Tibial nerve (tissue), 4 donors: Measurements from ENCODE around the gene MIOX. TPM values are rescaled to one million over a fixed set of nuclear protein-coding genes. Genes with fewer than 3 reads are reported as not detected.
A peak's percentile ranks its signal among the peaks of the same experiment; 100 is the strongest.

Experiments
- DNase-seq, 2 donors: peaks; one replicate each; pipeline ENCODE4 v3.0.0-alpha.2; 2019; ENCODE audit warnings: low spot score in 2 of 2
- H3K27ac ChIP-seq, 4 donors: fragments of 200-600 bp; sonication (generic) in 3 of 4; one replicate each; pipeline ENCODE4 v1.5.1; 2017 to 2019; ENCODE audit warnings: mild to moderate bottlenecking in 1 of 4
- H3K27me3 ChIP-seq, 2 donors: fragments of 200-600 bp; sonication (generic) in 1 of 2; one replicate each; pipeline versions ENCODE4 v1.5.1 to v1.6.0; 2017 to 2019
- H3K36me3 ChIP-seq, 3 donors: fragments of 200-600 bp; sonication (generic); one replicate each; pipeline ENCODE4 v1.5.1; 2018 to 2019
- H3K4me1 ChIP-seq, 4 donors: fragments of 200-600 bp; sonication (generic) in 3 of 4; one replicate each; pipeline ENCODE4 v1.5.1; 2017 to 2019
- H3K4me3 ChIP-seq, 4 donors: fragments of 200-600 bp; sonication (generic) in 3 of 4; one replicate each; pipeline ENCODE4 v1.5.1; 2017 to 2019; ENCODE audit warnings: mild to moderate bottlenecking in 1 of 4, moderate library complexity in 1 of 4
- H3K9me3 ChIP-seq, 4 donors: fragments of 200-600 bp; sonication (generic) in 3 of 4; one replicate each; pipeline ENCODE4 v1.5.1; 2017 to 2019
- CTCF ChIP-seq, 5 experiments: fragments of 200-600 bp in 3 of 5; fragments of 450-650 bp in 2 of 5; sonication (generic) in 3 of 5; IDR thresholded peaks; one replicate each; pipeline ENCODE4 v1.5.1; 2016 to 2019; ENCODE audit warnings: antibody characterized with exemption in 5 of 5, mild to moderate bottlenecking in 3 of 5, moderate library complexity in 2 of 5
- EP300 ChIP-seq, 2 donors: sonication (generic); formaldehyde crosslinking; IDR thresholded peaks; one replicate each; pipeline ENCODE4 v1.6.1; 2017; ENCODE audit warnings: antibody characterized with exemption in 2 of 2, mild to moderate bottlenecking in 1 of 2
- POLR2A ChIP-seq, 2 donors: fragments of 450-650 bp; IDR thresholded peaks; one replicate each; pipeline ENCODE4 v1.6.1; 2017; ENCODE audit warnings: antibody characterized with exemption in 2 of 2, mild to moderate bottlenecking in 2 of 2, moderate library complexity in 2 of 2
- WGBS, 2 donors: methylation state at CpG; one replicate each; pipeline ENCODE4 v1.1.5; 2018; 5-methylcytosine and 5-hydroxymethylcytosine counted together
- total RNA-seq, 4 donors: library from RNA; depleted of rRNA; stranded (reverse); fragments of >200 nt; gene quantifications; one replicate each; pipeline ENCODE4 v1.1.0, GENCODE V29; 2016

MIOX gene
- total RNA-seq, 4 donors from 2014 or later: not detected

- H3K27me3 ChIP-seq: peaks cover 4 to 58% of the 10 kb centered on the region in 2 donors
These were observed 5.6 kb upstream of the MIOX start for GRCh38 chr22:50481045-50481439.

GRCh38 chr22:50481440-50482106 lies 5.1 kb upstream of the MIOX start, which contains the start of gene ADM2:
ADM2 (plus strand) TSS chr22:50481543; CDS start chr22:50481848, 305 bp downstream.
- H3K9me3 ChIP-seq: no peaks in the 10 kb centered on the region
- H3K4me1 ChIP-seq: peaks cover 0 to 14% (median 7%) of the 10 kb centered on the region in 4 donors
- peak within 1 kb of the TSS in 1 of 4 donors; percentile 45 for H3K27ac ChIP-seq
- WGBS, 2 donors: 7 to 10% methylated on average over 8 to 11 of the region's 70 CpGs
- H3K4me3 ChIP-seq: peak within 1 kb of the TSS in 2 of 4 donors; percentile 36 to 43
- peaks cover 4 to 58% of the 10 kb centered on the region in 2 donors for H3K27me3 ChIP-seq
- TF ChIP-seq CTCF (IDR thresholded peaks at IDR 0.05) (no peak), POLR2A (IDR thresholded peaks at IDR 0.05) (no peak), EP300 (IDR thresholded peaks at IDR 0.05) (no peak)
- no peaks in the 10 kb centered on the region for H3K36me3 ChIP-seq
- no peak for DNase-seq

More at GRCh38 chr22:50481045-50481439, 5.6 kb upstream of the MIOX start:
- no peak for DNase-seq
- no peaks in the 10 kb centered on the region for H3K9me3 ChIP-seq
- H3K36me3 ChIP-seq: no peaks in the 10 kb centered on the region
- peak overlapping the region in 1 of 4 donors; percentile 45 for H3K27ac ChIP-seq
- H3K4me3 ChIP-seq: peak overlapping the region in 2 of 4 donors; percentile 36 to 43
- 4 to 10% methylated on average over 20 to 27 of the region's 45 CpGs for WGBS, 2 donors
- TF ChIP-seq POLR2A (IDR thresholded peaks at IDR 0.05): no peak
- TF ChIP-seq CTCF (IDR thresholded peaks at IDR 0.05): no peak
- TF ChIP-seq EP300 (IDR thresholded peaks at IDR 0.05): no peak
- peaks cover 0 to 14% (median 7%) of the 10 kb centered on the region in 4 donors for H3K4me1 ChIP-seq

- Histone ChIP-seq H3K4me3 (peak overlapping the region in 1 of 4 donors; percentile 43), H3K36me3 (no peaks in the 10 kb centered on the region), H3K4me1 (peaks cover 0 to 14% (median 7%) of the 10 kb centered on the region in 4 donors), H3K9me3 (no peaks in the 10 kb centered on the region), H3K27me3 (peaks cover 4 to 58% of the 10 kb centered on the region in 2 donors), H3K27ac (peak overlapping the region in 1 of 4 donors; percentile 45)
- 74 to 76% methylated on average over 18 to 22 of the region's 35 CpGs for WGBS, 2 donors
- DNase-seq: no peak
- TF ChIP-seq CTCF (IDR thresholded peaks at IDR 0.05): no peak
- TF ChIP-seq EP300 (IDR thresholded peaks at IDR 0.05): no peak
- no peak for TF ChIP-seq POLR2A (IDR thresholded peaks at IDR 0.05)
These were observed 4.3 kb upstream of the MIOX start for GRCh38 chr22:50482107-50483074.

GRCh38 chr22:50483106-50483505 lies 3.6 kb upstream of the MIOX start:
- Histone ChIP-seq H3K27me3 (peaks cover 4 to 58% of the 10 kb centered on the region in 2 donors), H3K4me1 (peaks cover 0 to 14% (median 7%) of the 10 kb centered on the region in 4 donors), H3K9me3 (no peaks in the 10 kb centered on the region), H3K4me3 (no peak overlapping the region), H3K27ac (no peak overlapping the region), H3K36me3 (no peaks in the 10 kb centered on the region)
- DNase-seq: no peak
- WGBS, 2 donors: 77 to 79% methylated on average over 8 to 10 of the region's 10 CpGs
- no peak for TF ChIP-seq CTCF (IDR thresholded peaks at IDR 0.05)
- no peak for TF ChIP-seq EP300 (IDR thresholded peaks at IDR 0.05)
- TF ChIP-seq POLR2A (IDR thresholded peaks at IDR 0.05): no peak
